ENCODE results near the gene EXO1.

DNA sequence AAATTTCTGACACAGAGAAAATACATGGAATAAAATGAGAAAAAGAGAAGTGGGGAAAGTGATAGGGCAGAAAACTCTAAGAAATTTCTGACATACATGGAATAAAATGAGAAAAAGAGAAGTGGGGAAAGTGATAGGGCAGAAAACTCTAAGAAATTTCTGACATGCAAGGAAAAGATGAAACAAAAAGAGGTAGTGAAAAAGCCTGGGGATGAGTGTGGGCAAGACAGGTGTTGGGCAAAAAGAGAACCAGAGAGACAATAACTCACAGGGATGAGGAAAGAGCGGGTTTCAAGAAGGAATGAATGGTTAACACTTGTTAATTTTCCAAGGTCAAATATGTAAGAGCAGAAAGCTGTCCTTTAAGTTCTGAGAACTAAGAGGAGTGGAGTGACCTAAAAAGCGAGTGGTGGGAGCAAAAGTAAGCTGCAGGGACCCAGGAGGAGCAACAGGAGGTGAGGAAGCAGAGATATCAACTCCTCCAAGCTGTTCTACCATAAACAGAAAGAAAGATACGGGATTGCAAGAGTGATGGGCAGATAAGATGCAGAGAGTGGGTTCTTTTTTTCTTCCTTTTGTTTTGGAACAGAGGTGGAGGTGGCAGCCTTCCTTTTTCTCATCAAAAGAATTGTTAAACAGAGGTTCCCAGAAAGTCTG lies 29.9 kb upstream of the EXO1 start:
- no peak for TF ChIP-seq TCF7 (CRISPR knock-in tag; IDR thresholded peaks at IDR 0.05; ENCODE audit: low read depth)
- no peak for TF ChIP-seq ZNF423 (CRISPR knock-in tag; IDR thresholded peaks at IDR 0.05)
- TF ChIP-seq, protein P1, sequence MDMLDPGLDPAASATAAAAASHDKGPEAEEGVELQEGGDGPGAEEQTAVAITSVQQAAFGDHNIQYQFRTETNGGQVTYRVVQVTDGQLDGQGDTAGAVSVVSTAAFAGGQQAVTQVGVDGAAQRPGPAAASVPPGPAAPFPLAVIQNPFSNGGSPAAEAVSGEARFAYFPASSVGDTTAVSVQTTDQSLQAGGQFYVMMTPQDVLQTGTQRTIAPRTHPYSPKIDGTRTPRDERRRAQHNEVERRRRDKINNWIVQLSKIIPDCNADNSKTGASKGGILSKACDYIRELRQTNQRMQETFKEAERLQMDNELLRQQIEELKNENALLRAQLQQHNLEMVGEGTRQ (CRISPR knock-in tag; IDR thresholded peaks at IDR 0.05): no peak
- TF ChIP-seq, protein P2, sequence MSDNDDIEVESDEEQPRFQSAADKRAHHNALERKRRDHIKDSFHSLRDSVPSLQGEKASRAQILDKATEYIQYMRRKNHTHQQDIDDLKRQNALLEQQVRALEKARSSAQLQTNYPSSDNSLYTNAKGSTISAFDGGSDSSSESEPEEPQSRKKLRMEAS (CRISPR knock-in tag; IDR thresholded peaks at IDR 0.05): no peak
- no peak for TF ChIP-seq ZBTB21 (CRISPR knock-in tag; IDR thresholded peaks at IDR 0.05; ENCODE audit: borderline replicate concordance)
- TF ChIP-seq, protein P3, sequence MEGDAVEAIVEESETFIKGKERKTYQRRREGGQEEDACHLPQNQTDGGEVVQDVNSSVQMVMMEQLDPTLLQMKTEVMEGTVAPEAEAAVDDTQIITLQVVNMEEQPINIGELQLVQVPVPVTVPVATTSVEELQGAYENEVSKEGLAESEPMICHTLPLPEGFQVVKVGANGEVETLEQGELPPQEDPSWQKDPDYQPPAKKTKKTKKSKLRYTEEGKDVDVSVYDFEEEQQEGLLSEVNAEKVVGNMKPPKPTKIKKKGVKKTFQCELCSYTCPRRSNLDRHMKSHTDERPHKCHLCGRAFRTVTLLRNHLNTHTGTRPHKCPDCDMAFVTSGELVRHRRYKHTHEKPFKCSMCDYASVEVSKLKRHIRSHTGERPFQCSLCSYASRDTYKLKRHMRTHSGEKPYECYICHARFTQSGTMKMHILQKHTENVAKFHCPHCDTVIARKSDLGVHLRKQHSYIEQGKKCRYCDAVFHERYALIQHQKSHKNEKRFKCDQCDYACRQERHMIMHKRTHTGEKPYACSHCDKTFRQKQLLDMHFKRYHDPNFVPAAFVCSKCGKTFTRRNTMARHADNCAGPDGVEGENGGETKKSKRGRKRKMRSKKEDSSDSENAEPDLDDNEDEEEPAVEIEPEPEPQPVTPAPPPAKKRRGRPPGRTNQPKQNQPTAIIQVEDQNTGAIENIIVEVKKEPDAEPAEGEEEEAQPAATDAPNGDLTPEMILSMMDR (IDR thresholded peaks at IDR 0.05): no peak
